Tibial nerve (tissue), 4 donors: ENCODE results near the gene HMCN2. TPM values are rescaled to one million over a fixed set of nuclear protein-coding genes. Genes with fewer than 3 reads are reported as not detected.

ENCODE experiments used
- DNase-seq, 2 donors: peaks; one replicate each; pipeline ENCODE4 v3.0.0-alpha.2; 2019; ENCODE audit warnings: low spot score in 2 of 2
- H3K27ac ChIP-seq, 4 donors: fragments of 200-600 bp; sonication (generic) in 3 of 4; one replicate each; pipeline ENCODE4 v1.5.1; 2017 to 2019; ENCODE audit warnings: mild to moderate bottlenecking in 1 of 4
- H3K27me3 ChIP-seq, 2 donors: fragments of 200-600 bp; sonication (generic) in 1 of 2; one replicate each; pipeline versions ENCODE4 v1.5.1 to v1.6.0; 2017 to 2019
- H3K36me3 ChIP-seq, 3 donors: fragments of 200-600 bp; sonication (generic); one replicate each; pipeline ENCODE4 v1.5.1; 2018 to 2019
- H3K4me1 ChIP-seq, 4 donors: fragments of 200-600 bp; sonication (generic) in 3 of 4; one replicate each; pipeline ENCODE4 v1.5.1; 2017 to 2019
- H3K4me3 ChIP-seq, 4 donors: fragments of 200-600 bp; sonication (generic) in 3 of 4; one replicate each; pipeline ENCODE4 v1.5.1; 2017 to 2019; ENCODE audit warnings: mild to moderate bottlenecking in 1 of 4, moderate library complexity in 1 of 4
- H3K9me3 ChIP-seq, 4 donors: fragments of 200-600 bp; sonication (generic) in 3 of 4; one replicate each; pipeline ENCODE4 v1.5.1; 2017 to 2019
- EP300 ChIP-seq, 2 donors: sonication (generic); formaldehyde crosslinking; IDR thresholded peaks; one replicate each; pipeline ENCODE4 v1.6.1; 2017; ENCODE audit warnings: antibody characterized with exemption in 2 of 2, mild to moderate bottlenecking in 1 of 2
- POLR2A ChIP-seq, 2 donors: fragments of 450-650 bp; IDR thresholded peaks; one replicate each; pipeline ENCODE4 v1.6.1; 2017; ENCODE audit warnings: antibody characterized with exemption in 2 of 2, mild to moderate bottlenecking in 2 of 2, moderate library complexity in 2 of 2
- WGBS, 2 donors: methylation state at CpG; one replicate each; pipeline ENCODE4 v1.1.5; 2018; 5-methylcytosine and 5-hydroxymethylcytosine counted together
- total RNA-seq, 4 donors: library from RNA; depleted of rRNA; stranded (reverse); fragments of >200 nt; gene quantifications; one replicate each; pipeline ENCODE4 v1.1.0, GENCODE V29; 2016
- TF ChIP-seq, protein P1 (sequence below), 5 experiments: fragments of 200-600 bp in 3 of 5; fragments of 450-650 bp in 2 of 5; sonication (generic) in 3 of 5; IDR thresholded peaks; one replicate each; pipeline ENCODE4 v1.5.1; 2016 to 2019; ENCODE audit warnings: antibody characterized with exemption in 5 of 5, mild to moderate bottlenecking in 3 of 5, moderate library complexity in 2 of 5

The HMCN2 gene
- total RNA-seq, 4 donors from 2014 or later = 0.90 to 53.7 (median 20.3) TPM

DNA sequence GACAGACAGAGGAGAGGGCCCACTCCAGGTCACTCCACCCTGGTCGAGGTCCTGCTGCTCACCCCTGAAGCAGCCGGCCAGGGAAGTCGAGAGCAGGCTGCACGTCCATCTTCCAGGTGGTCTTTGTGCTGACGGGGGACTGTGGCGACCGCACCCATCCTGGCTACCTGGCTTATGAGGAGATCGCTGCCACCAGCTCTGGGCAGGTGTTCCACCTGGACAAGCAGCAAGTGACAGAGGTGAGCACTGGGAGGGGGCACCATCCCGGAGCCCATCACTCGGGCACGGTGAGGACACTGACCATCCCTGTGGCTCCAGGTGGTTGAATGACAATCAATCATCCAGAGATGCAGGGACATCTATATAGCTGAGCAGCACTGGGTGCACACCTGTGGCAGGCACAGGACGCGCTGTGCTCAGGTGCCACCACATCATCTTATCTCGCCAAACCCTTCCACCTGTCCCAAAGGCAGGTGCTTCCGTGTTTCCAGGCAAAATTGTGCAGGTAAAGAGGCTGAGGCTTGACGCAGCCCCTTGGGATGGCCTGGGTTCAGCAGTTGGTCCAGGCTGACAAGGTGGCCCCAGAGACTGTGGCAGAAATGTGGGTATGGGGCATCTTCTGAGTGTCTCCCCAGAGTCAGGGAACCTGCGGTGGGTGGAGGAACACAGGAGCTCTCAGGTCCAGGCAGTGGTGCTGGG, 20.7 kb downstream of the HMCN2 start:
- Histone ChIP-seq H3K27me3 (peaks cover 0 to 22% of the 10 kb centered on the region in 2 donors), H3K9me3 (no peaks in the 10 kb centered on the region), H3K36me3 (no peaks in the 10 kb centered on the region), H3K27ac (no peak overlapping the region), H3K4me1 (peaks cover 0 to 18% (median 3%) of the 10 kb centered on the region in 4 donors), H3K4me3 (no peak overlapping the region)
- WGBS, 2 donors = 83 to 92% methylated on average over 8 to 13 of the region's 17 CpGs
- no peak for DNase-seq
- TF ChIP-seq, protein P1, sequence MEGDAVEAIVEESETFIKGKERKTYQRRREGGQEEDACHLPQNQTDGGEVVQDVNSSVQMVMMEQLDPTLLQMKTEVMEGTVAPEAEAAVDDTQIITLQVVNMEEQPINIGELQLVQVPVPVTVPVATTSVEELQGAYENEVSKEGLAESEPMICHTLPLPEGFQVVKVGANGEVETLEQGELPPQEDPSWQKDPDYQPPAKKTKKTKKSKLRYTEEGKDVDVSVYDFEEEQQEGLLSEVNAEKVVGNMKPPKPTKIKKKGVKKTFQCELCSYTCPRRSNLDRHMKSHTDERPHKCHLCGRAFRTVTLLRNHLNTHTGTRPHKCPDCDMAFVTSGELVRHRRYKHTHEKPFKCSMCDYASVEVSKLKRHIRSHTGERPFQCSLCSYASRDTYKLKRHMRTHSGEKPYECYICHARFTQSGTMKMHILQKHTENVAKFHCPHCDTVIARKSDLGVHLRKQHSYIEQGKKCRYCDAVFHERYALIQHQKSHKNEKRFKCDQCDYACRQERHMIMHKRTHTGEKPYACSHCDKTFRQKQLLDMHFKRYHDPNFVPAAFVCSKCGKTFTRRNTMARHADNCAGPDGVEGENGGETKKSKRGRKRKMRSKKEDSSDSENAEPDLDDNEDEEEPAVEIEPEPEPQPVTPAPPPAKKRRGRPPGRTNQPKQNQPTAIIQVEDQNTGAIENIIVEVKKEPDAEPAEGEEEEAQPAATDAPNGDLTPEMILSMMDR (IDR thresholded peaks at IDR 0.05) = no peak
- TF ChIP-seq EP300 (IDR thresholded peaks at IDR 0.05) = no peak
- TF ChIP-seq POLR2A (IDR thresholded peaks at IDR 0.05) = no peak

DNA sequence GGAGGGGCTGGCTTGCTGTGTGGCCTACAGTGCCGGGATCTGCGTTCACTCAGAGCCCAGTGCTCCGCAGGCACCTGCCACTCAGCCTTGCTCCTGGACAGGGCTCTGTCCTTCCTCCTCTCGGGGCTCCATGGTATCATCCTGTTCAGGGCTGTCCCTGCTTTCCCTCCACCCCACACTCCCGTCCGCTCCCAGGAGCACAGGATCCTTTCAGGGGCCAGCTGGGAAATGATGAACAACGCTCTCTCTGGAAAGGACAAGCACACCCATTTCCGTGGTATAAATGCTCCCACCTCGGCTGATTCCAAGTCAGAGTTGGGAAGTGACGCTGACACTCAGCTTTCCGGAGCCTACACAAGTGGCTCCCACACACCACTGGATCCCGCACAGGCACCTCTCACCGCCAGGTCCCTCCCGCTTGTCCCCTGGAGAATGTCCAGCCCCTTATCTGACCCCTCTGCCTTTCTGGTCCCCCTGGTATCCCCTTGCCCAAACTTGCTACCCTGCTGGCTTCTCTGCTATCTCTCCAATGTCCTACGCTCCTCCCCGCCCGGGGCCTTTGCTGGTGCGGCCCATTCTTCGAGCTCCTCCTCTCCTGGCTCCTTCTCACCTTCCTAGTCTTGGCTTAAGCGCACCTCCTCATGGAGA, 21.3 kb downstream of the HMCN2 start:
- no peaks in the 10 kb centered on the region for H3K9me3 ChIP-seq
- TF ChIP-seq, protein P1 (IDR thresholded peaks at IDR 0.05) = no peak
- TF ChIP-seq POLR2A (IDR thresholded peaks at IDR 0.05) (no peak), EP300 (IDR thresholded peaks at IDR 0.05) (no peak)
- no peak overlapping the region for H3K4me3 ChIP-seq
- WGBS, 2 donors = 79 to 81% methylated on average over 20 of the region's 20 CpGs
- no peak for DNase-seq
- H3K36me3 ChIP-seq = no peaks in the 10 kb centered on the region
- no peak overlapping the region for H3K27ac ChIP-seq
- peaks cover 0 to 22% of the 10 kb centered on the region in 2 donors for H3K27me3 ChIP-seq
- H3K4me1 ChIP-seq = peaks cover 0 to 16% (median 3%) of the 10 kb centered on the region in 4 donors

DNA sequence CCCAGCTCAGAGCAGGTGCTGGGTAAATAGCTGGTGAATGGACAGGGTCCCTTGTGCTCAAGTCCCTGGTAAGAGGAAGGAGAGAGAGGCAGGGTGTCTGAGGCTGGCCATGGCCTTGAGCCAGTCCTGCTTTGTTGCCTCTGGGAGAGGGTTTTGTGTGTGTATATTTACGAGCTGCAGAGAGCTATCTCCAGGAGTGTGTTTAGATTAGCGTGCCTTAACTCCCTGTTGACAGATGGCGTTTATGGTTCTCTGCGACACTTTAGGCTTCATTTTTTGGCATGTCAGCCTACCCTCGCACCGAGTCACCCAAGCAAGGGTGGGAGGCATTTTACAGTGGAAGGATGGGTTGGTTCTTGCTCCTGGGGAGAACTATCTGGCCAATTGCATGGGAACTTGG, 22.2 kb downstream of the HMCN2 start:
- Histone ChIP-seq H3K27me3 (peaks cover 0 to 22% of the 10 kb centered on the region in 2 donors), H3K4me1 (peaks cover 0 to 8% (median 0%) of the 10 kb centered on the region in 4 donors), H3K27ac (no peak overlapping the region), H3K36me3 (no peaks in the 10 kb centered on the region), H3K4me3 (no peak overlapping the region), H3K9me3 (no peaks in the 10 kb centered on the region)
- DNase-seq = no peak
- TF ChIP-seq EP300 (IDR thresholded peaks at IDR 0.05) (no peak), POLR2A (IDR thresholded peaks at IDR 0.05) (no peak)
- TF ChIP-seq, protein P1 (IDR thresholded peaks at IDR 0.05) = no peak
- 63 to 64% methylated on average over 6 of the region's 6 CpGs for WGBS, 2 donors

DNA sequence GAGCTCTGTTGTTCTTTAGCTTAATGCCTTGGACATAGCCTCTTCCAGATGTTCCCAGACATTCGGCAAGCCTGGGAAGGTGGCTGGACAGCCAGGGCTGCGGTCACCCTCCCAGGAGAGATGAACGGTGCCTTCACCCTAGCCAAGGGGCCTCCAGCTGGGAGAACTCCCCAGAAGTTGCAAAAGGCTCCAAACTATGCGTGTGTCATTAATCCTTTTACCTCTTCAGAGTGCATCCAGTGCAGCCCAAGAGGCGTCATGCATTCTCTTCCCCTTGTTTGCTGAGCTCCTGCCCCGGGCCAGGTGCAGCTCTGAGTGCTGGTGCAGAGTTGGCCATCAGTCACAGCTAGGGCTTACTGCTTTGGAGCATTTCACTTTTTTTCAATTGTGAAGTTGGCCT, 22.8 kb downstream of the HMCN2 start:
- Histone ChIP-seq H3K9me3 (no peaks in the 10 kb centered on the region), H3K4me1 (peaks cover 0 to 8% (median 0%) of the 10 kb centered on the region in 4 donors), H3K4me3 (no peak overlapping the region), H3K27ac (no peak overlapping the region), H3K36me3 (no peaks in the 10 kb centered on the region), H3K27me3 (peaks cover 0 to 24% of the 10 kb centered on the region in 2 donors)
- TF ChIP-seq POLR2A (IDR thresholded peaks at IDR 0.05) (no peak), EP300 (IDR thresholded peaks at IDR 0.05) (no peak)
- TF ChIP-seq, protein P1 (IDR thresholded peaks at IDR 0.05) = no peak
- whole genome bisulfite sequencing, 2 donors = 52 to 73% methylated on average over 6 of the region's 6 CpGs
- no peak for DNase-seq
